IMR-90 (cell line): ENCODE data around the gene ENOX1. TPM values are rescaled to one million over a fixed set of nuclear protein-coding genes. Genes with fewer than 3 reads are reported as not detected.

Experiments
- ATAC-seq: fragments of 200-7000 bp; cut with Tn5 transposase; 2 replicates; pipeline ENCODE4 v1.9.1; 2020; ENCODE audit warnings: low read depth, mild to moderate bottlenecking, moderate library complexity
- BruUV-seq: library from RNA; stranded (reverse); fragments of 400-500 nt; replicated peaks from 2 replicates; lab custom pipeline; 2021; lab: Mats Ljungman, UMichigan
- CTCF ChIA-PET: fragments of 300-600 bp; formaldehyde crosslinking; extraction: SDS; loops from one replicate; lab custom pipeline; 2021; ENCODE audit warnings: antibody characterized with exemption; lab: Yijun Ruan, JAX
- POLR2A ChIA-PET: fragments of 300-600 bp; sonication (Branson Sonifier 250); formaldehyde crosslinking; loops from one replicate; lab custom pipeline; 2022; ENCODE audit warnings: antibody characterized with exemption; ENCODE audit not compliant: unreplicated experiment; lab: Charles Lee
- DNase-seq: peaks from one replicate; pipeline ENCODE4 v3.0.0; 2013
- H2AFZ ChIP-seq: replicated peaks from 2 replicates; pipeline ENCODE3; 2013; ENCODE audit warnings: low read length, mild to moderate bottlenecking; ENCODE audit not compliant: poor library complexity
- H2AK5ac ChIP-seq: 2 replicates; pipeline ENCODE4 v1.6.1; 2013; ENCODE audit warnings: low read depth, low read length, inconsistent platforms
- H2AK9ac ChIP-seq: replicated peaks from 2 replicates; pipeline ENCODE3; 2013; ENCODE audit warnings: mild to moderate bottlenecking, low read depth, low read length, moderate library complexity; ENCODE audit not compliant: poor library complexity
- H2BK120ac ChIP-seq: 2 replicates; pipeline ENCODE4 v1.6.1; 2013; ENCODE audit warnings: low read depth, low read length, inconsistent platforms
- H2BK15ac ChIP-seq: 3 replicates; pipeline ENCODE4 v1.6.1; 2013; ENCODE audit warnings: low read depth, low read length, inconsistent platforms
- H2BK20ac ChIP-seq: 2 replicates; pipeline ENCODE4 v1.6.1; 2013; ENCODE audit warnings: low read depth, mild to moderate bottlenecking, inconsistent platforms, low read length, moderate library complexity
- H2BK5ac ChIP-seq: 2 replicates; pipeline ENCODE4 v1.6.1; 2013; ENCODE audit warnings: mild to moderate bottlenecking, low read depth, low read length, inconsistent platforms; ENCODE audit not compliant: poor library complexity, severe bottlenecking
- H3K14ac ChIP-seq: replicated peaks from 2 replicates; pipeline ENCODE4 v1.6.1; 2013; ENCODE audit warnings: low read depth, low read length, inconsistent platforms
- H3K18ac ChIP-seq: 2 replicates; pipeline ENCODE4 v1.6.1; 2013; ENCODE audit warnings: low read depth, low read length, control low read depth
- H3K23ac ChIP-seq: 2 replicates; pipeline ENCODE4 v1.6.1; 2013; ENCODE audit warnings: low read depth, low read length, inconsistent platforms
- H3K27ac ChIP-seq: 2 replicates; pipeline ENCODE4 v1.5.1; 2013; ENCODE audit warnings: mild to moderate bottlenecking, control low read depth, low read length; ENCODE audit not compliant: insufficient read depth
- H3K27me3 ChIP-seq: 2 replicates; pipeline ENCODE4 v1.6.1; 2013; ENCODE audit warnings: low read length; ENCODE audit not compliant: control insufficient read depth, insufficient read depth
- H3K36me3 ChIP-seq: 2 replicates; pipeline ENCODE4 v1.6.1; 2013; ENCODE audit warnings: low read length, mixed read lengths; ENCODE audit not compliant: control insufficient read depth, insufficient read depth
- H3K4ac ChIP-seq: 2 replicates; pipeline ENCODE4 v1.6.1; 2013; ENCODE audit warnings: low read depth, low read length, inconsistent platforms
- H3K4me1 ChIP-seq: 2 replicates; pipeline ENCODE4 v1.6.1; 2013; ENCODE audit warnings: low read length, mixed read lengths; ENCODE audit not compliant: control insufficient read depth, insufficient read depth
- H3K4me2 ChIP-seq: 2 replicates; pipeline ENCODE4 v1.6.1; 2013; ENCODE audit warnings: low read depth, mild to moderate bottlenecking, control low read depth, low read length, moderate library complexity
- H3K4me3 ChIP-seq: 2 replicates; pipeline ENCODE4 v1.5.1; 2013; ENCODE audit warnings: low read depth, mild to moderate bottlenecking, control low read depth, low read length, moderate library complexity; ENCODE audit not compliant: insufficient read depth
- H3K56ac ChIP-seq: 2 replicates; pipeline ENCODE4 v1.6.1; 2013; ENCODE audit warnings: low read length, inconsistent platforms; ENCODE audit not compliant: insufficient read depth; ENCODE audit errors: extremely low read depth
- H3K79me1 ChIP-seq, 2 experiments: 2 replicates each; pipeline ENCODE4 v1.6.1; 2013; ENCODE audit warnings: low read length in 2 of 2, inconsistent platforms in 1 of 2, low read depth in 1 of 2
- H3K9ac ChIP-seq: 2 replicates; pipeline ENCODE4 v1.6.1; 2013; ENCODE audit warnings: low read depth, low read length, control low read depth
- H3K9me1 ChIP-seq: 2 replicates; pipeline ENCODE4 v1.6.1; 2013; ENCODE audit warnings: low read length, inconsistent platforms; ENCODE audit not compliant: insufficient read depth
- H3K9me3 ChIP-seq: 2 replicates; pipeline ENCODE4 v1.6.1; 2013; ENCODE audit warnings: low read length; ENCODE audit not compliant: control insufficient read depth, insufficient read depth
- H4K20me1 ChIP-seq: 2 replicates; pipeline ENCODE4 v1.6.1; 2013; ENCODE audit warnings: low read length, inconsistent platforms; ENCODE audit not compliant: insufficient read depth
- H4K5ac ChIP-seq: 2 replicates; pipeline ENCODE4 v1.6.1; 2013; ENCODE audit warnings: mild to moderate bottlenecking, low read depth, low read length, control low read depth
- H4K8ac ChIP-seq, 2 experiments: 2 replicates each; pipeline ENCODE4 v1.6.1; 2013; ENCODE audit warnings: low read depth in 2 of 2, low read length in 2 of 2, control low read depth in 1 of 2, inconsistent platforms in 1 of 2
- H4K91ac ChIP-seq: 2 replicates; pipeline ENCODE4 v1.6.1; 2013; ENCODE audit warnings: low read depth, low read length, inconsistent platforms; ENCODE audit not compliant: insufficient read depth
- CHD1 ChIP-seq: IDR thresholded peaks from 2 replicates; pipeline ENCODE4 v1.6.1; 2012; ENCODE audit warnings: low read depth, low read length, improper control_type of control experiment
- CTCF ChIP-seq: conservative IDR thresholded peaks from 2 replicates; pipeline ENCODE4 v1.5.1; 2012; ENCODE audit warnings: mild to moderate bottlenecking, low read depth, low read length, improper control_type of control experiment
- ELK1 ChIP-seq: fragments of 150-350 bp; IDR thresholded peaks from 2 replicates; pipeline ENCODE4 v1.6.1; 2016; ENCODE audit warnings: low read depth, mild to moderate bottlenecking, low read length, moderate library complexity, borderline replicate concordance
- MAFK ChIP-seq: IDR thresholded peaks from 2 replicates; pipeline ENCODE4 v1.6.1; 2012; ENCODE audit warnings: low read depth, low read length, improper control_type of control experiment
- MAZ ChIP-seq: IDR thresholded peaks from 2 replicates; pipeline ENCODE4 v1.6.1; 2012; ENCODE audit warnings: low read depth, mild to moderate bottlenecking, low read length, improper control_type of control experiment, moderate library complexity, borderline replicate concordance
- MXI1 ChIP-seq: IDR thresholded peaks from 2 replicates; pipeline ENCODE4 v1.6.1; 2012; ENCODE audit warnings: low read depth, mild to moderate bottlenecking, low read length, moderate library complexity, borderline replicate concordance
- POLR2A ChIP-seq: IDR thresholded peaks from 2 replicates; pipeline ENCODE4 v1.6.1; 2012; ENCODE audit warnings: mild to moderate bottlenecking, low read depth, low read length
- RAD21 ChIP-seq: IDR thresholded peaks from 2 replicates; pipeline ENCODE4 v1.6.1; 2012; ENCODE audit warnings: low read length, improper control_type of control experiment
- RFX5 ChIP-seq: IDR thresholded peaks from 2 replicates; pipeline ENCODE4 v1.8.0; 2012; ENCODE audit warnings: low read depth, mild to moderate bottlenecking, low read length, moderate library complexity
- USF2 ChIP-seq: fragments of 150-350 bp; IDR thresholded peaks from 2 replicates; pipeline ENCODE4 v1.6.1; 2017; ENCODE audit warnings: mild to moderate bottlenecking, antibody characterized with exemption, low read length, low read depth
- WGBS, 2 experiments: methylation state at CpG; one replicate each; pipeline versions ENCODE4 v1.1.5 to v1.1.7; 2013; ENCODE audit warnings: missing lambda C conversion rate in 2 of 2; ENCODE audit not compliant: insufficient read length in 1 of 2; ENCODE audit errors: extremely low coverage in 2 of 2; 5-methylcytosine and 5-hydroxymethylcytosine counted together
- dilution Hi-C: fragments of 300-500 bp; cut with HindIII; formaldehyde crosslinking; loops from one replicate; pipeline ENCODE4 v1.14.3; 2018; ENCODE audit warnings: low sequenced_read_pairs; ENCODE audit not compliant: unreplicated experiment
- in situ Hi-C: fragments of 300-500 bp; cut with MboI; formaldehyde crosslinking; loops from 3 replicates; pipeline ENCODE4 v1.14.3; 2019; ENCODE audit warnings: low sequenced_read_pairs, inconsistent platforms, mixed read lengths
- intact Hi-C: fragments of 100-400 bp; cut with micrococcal nuclease; formaldehyde crosslinking; loops from 2 replicates; pipeline ENCODE4 v1.10.0; 2022
- polyA plus RNA-seq, 3 experiments: library from polyadenylated mRNA; depleted of rRNA; stranded (reverse); fragments of >200 nt; gene quantifications; 2 replicates each; pipeline ENCODE4 v1.2.3, GENCODE V29; 2012; ENCODE audit warnings: low replicate concordance in 1 of 3
- total RNA-seq: library from RNA; depleted of rRNA; stranded (reverse); fragments of >200 nt; gene quantifications from 2 replicates; pipeline ENCODE4 v1.2.3, GENCODE V29; 2012

The ENOX1 gene
- total and polyA plus RNA-seq, 2 of the 4 experiments (the other 2 are of a cell fraction), result 0.99 to 1.3 TPM

- Histone ChIP-seq H3K27me3 (no peaks in the 10 kb centered on the region), H3K79me1 (no peaks in the 10 kb centered on the region), H3K14ac (no peak overlapping the region), H2BK120ac (no peak overlapping the region), H3K9ac (no peak overlapping the region), H2BK15ac (no peak overlapping the region), H2BK5ac (no peak overlapping the region), H3K9me1 (no peaks in the 10 kb centered on the region), H3K9me3 (0 out of 2 replicates have a peak, but pooled peaks cover 2% of the 10 kb centered on the region), H4K91ac (no peak overlapping the region), H3K23ac (no peak overlapping the region), H3K4me1 (no peaks in the 10 kb centered on the region), H3K4ac (no peak overlapping the region), H4K20me1 (no peaks in the 10 kb centered on the region), H2BK20ac (no peak overlapping the region), H3K27ac (no peak overlapping the region), H4K5ac (no peak overlapping the region), H3K56ac (no peak overlapping the region), H2AK5ac (no peak overlapping the region), H3K36me3 (no peaks in the 10 kb centered on the region), H3K4me2 (no peak overlapping the region), H4K8ac (no peak overlapping the region), H2AK9ac (no peak overlapping the region), H2AFZ (no peak overlapping the region), H3K18ac (no peak overlapping the region), H3K4me3 (no peak overlapping the region)
- ChIA-PET CTCF (no interaction called here), POLR2A (no interaction called here)
- no peak for TF ChIP-seq MXI1
- TF ChIP-seq POLR2A, result no peak
- no peak for TF ChIP-seq CHD1
- TF ChIP-seq RFX5, result no peak
- TF ChIP-seq MAZ, result no peak
- no peak for TF ChIP-seq ELK1
- TF ChIP-seq CTCF, result no peak
- no peak for TF ChIP-seq MAFK
- TF ChIP-seq USF2, result no peak
- no peak for TF ChIP-seq RAD21
- in situ Hi-C loops, result no loop called here
- no CpG with 5 or more reads among the region's 1 CpG for WGBS, 2 experiments
- intact Hi-C loops, result no loop called here
- no TSS peak for BruUV-seq
- dilution Hi-C loops, result no loop called here
- ATAC-seq (no peak; the same call in 1 of the 2 replicates), DNase-seq (peak; percentile 16)
Measured at GRCh38 chr13:43495732-43496131, 291.0 kb downstream of the ENOX1 start.
